Heart left ventricle (tissue), 16 donors: ENCODE data around the gene ARHGAP26. TPM values are rescaled to one million over a fixed set of nuclear protein-coding genes. Genes with fewer than 3 reads are reported as not detected.
A peak's percentile ranks its signal among the peaks of the same experiment; 100 is the strongest.

ENCODE experiments used
- ATAC-seq, 4 donors: fragments of 200-7000 bp; cut with Tn5 transposase; one replicate each; pipeline ENCODE4 v1.9.1; 2020 to 2022; ENCODE audit warnings: moderate library complexity in 4 of 4, mild to moderate bottlenecking in 3 of 4, moderate number of reproducible peaks in 1 of 4
- DNase-seq, 5 donors: peaks; one replicate each; pipeline ENCODE4 v3.0.0-alpha.2; 2020
- H3K27ac ChIP-seq, 12 donors: fragments of 200-600 bp; sonication (generic) in 4 of 12; one replicate each; pipeline versions ENCODE4 v1.5.0 to v1.8.0; 2016 to 2022; ENCODE audit warnings: mild to moderate bottlenecking in 2 of 12
- H3K27me3 ChIP-seq, 9 donors: fragments of 200-600 bp; sonication (generic) in 2 of 9; one replicate each; pipeline versions ENCODE4 v1.5.1 to v1.8.0; 2016 to 2022; ENCODE audit warnings: mild to moderate bottlenecking in 3 of 9
- H3K36me3 ChIP-seq, 9 donors: fragments of 200-600 bp; sonication (generic) in 2 of 9; one replicate each; pipeline versions ENCODE4 v1.5.0 to v1.8.0; 2018 to 2022; ENCODE audit warnings: mild to moderate bottlenecking in 2 of 9
- H3K4me1 ChIP-seq, 12 donors: fragments of 200-600 bp; sonication (generic) in 4 of 12; one replicate each; pipeline versions ENCODE4 v1.5.0 to v1.8.0; 2016 to 2022; ENCODE audit warnings: mild to moderate bottlenecking in 3 of 12
- H3K4me3 ChIP-seq, 12 donors: fragments of 200-600 bp; sonication (generic) in 4 of 12; one replicate each; pipeline versions ENCODE4 v1.5.0 to v1.8.0; 2017 to 2022; ENCODE audit warnings: mild to moderate bottlenecking in 9 of 12, moderate library complexity in 4 of 12
- H3K9me3 ChIP-seq, 12 donors: fragments of 200-600 bp; sonication (generic) in 4 of 12; one replicate each; pipeline versions ENCODE4 v1.5.0 to v1.8.0; 2016 to 2022; ENCODE audit warnings: mild to moderate bottlenecking in 1 of 12
- CTCF ChIP-seq, 12 donors: fragments of 200-600 bp; sonication (generic) in 4 of 12; IDR thresholded peaks; one replicate each; pipeline versions ENCODE4 v1.5.0 to v1.8.0; 2018 to 2022; ENCODE audit warnings: antibody characterized with exemption in 12 of 12, mild to moderate bottlenecking in 5 of 12
- POLR2A ChIP-seq, 2 donors: fragments of 450-650 bp; IDR thresholded peaks; one replicate each; pipeline ENCODE4 v1.6.1; 2017; ENCODE audit warnings: antibody characterized with exemption in 2 of 2, mild to moderate bottlenecking in 2 of 2, moderate library complexity in 2 of 2
- WGBS, 4 donors: extraction: QIAGEN DNeasy Blood & Tissue Kit in 2 of 4; methylation state at CpG; one replicate each; pipeline versions ENCODE4 v1.1.5 to v1.1.7; 2013 to 2018; 5-methylcytosine and 5-hydroxymethylcytosine counted together
- intact Hi-C, 10 donors: fragments of 100-400 bp; cut with DNase I; formaldehyde crosslinking; loops; one replicate each; pipeline versions ENCODE4 v1.11.1 to v1.14.2; 2022
- polyA plus RNA-seq, 2 donors: library from polyadenylated mRNA; stranded (reverse); fragments of 200-250 nt; gene quantifications; one replicate each; pipeline ENCODE4 v1.2.3, GENCODE V29; 2013
- total RNA-seq, 9 donors: library from RNA; depleted of rRNA in 2 of 9; stranded (reverse); fragments of >200 nt in 2 of 9; fragmentation: NEBNext Ultra II Directional in 3 of 9; extraction: Animal tissue kit (Norgen Biotek cat#: 25700) in 3 of 9; gene quantifications; one replicate each; pipeline versions ENCODE4 v1.1.0 to v1.2.4, GENCODE V29; 2016 to 2023
- donor health status: ischemic (EF 13 %, LVEDD 7.1; RV severe dilation, severe dysfunction).
- donor health status: healthy with polysubstance abuse.
- donor health status: DM: no; HTN: yes; CAD: no.
- donor health status: DM: no; HTN: no; CAD: no.
- donor health status: ischemic (EF 25% LVEDD 6.9; RV normal size, moderate dysfunction).
- donor health status: ischemic (EF 25% LVEDD 5.7; RV mildly dilated, moderate dysfunction).
- donor health status: healthy.
- donor health status: DM: yes; HTN: yes; CAD: no.
- donor health status: ischemic (EF 35%, LVEDD 5.7; RV mildly dilated, moderate dysfunction).
- donor health status: nonischemic (EF 11% LVEDD 7.7; RV severe dilation, severe dysfunction).
- donor health status: DM: yes; HTN: yes; CAD: no.
- donor health status: PGD.
- donor health status: ischemic (EF 29% LVEDD 5.4; RV normal size, mild dysfunction).
- donor health status: nonischemic (EF 23%, LVEDD 6.1; RV moderate dilation, normal function).

The ARHGAP26 gene
- total and polyA plus RNA-seq, 11 donors = 11.9 to 52.1 (median 33.7) TPM

- WGBS, 4 donors = 71 to 76% (median 74%) methylated on average over 9 of the region's 9 CpGs
- no peak overlapping the region for H3K27ac ChIP-seq
- ATAC-seq (no peak), DNase-seq (no peak)
- H3K27me3 ChIP-seq = no peaks in the 10 kb centered on the region
- no peaks in the 10 kb centered on the region for H3K36me3 ChIP-seq
- H3K4me3 ChIP-seq = no peak overlapping the region
- peaks cover 0 to 46% (median 8%) of the 10 kb centered on the region in 12 donors for H3K4me1 ChIP-seq
- TF ChIP-seq CTCF (IDR thresholded peaks at IDR 0.05) (no peak), POLR2A (IDR thresholded peaks at IDR 0.05) (no peak)
- intact Hi-C loops = no loop called here
- no peaks in the 10 kb centered on the region for H3K9me3 ChIP-seq
These were observed 312.8 kb downstream of the ARHGAP26 start for GRCh38 chr5:143083006-143083405.

GRCh38 chr5:143084407-143084806 lies 314.2 kb downstream of the ARHGAP26 start:
- no peak for TF ChIP-seq CTCF (IDR thresholded peaks at IDR 0.05)
- TF ChIP-seq POLR2A (IDR thresholded peaks at IDR 0.05) = no peak
- peaks cover 0 to 36% (median 8%) of the 10 kb centered on the region in 12 donors for H3K4me1 ChIP-seq
- H3K9me3 ChIP-seq = no peaks in the 10 kb centered on the region
- intact Hi-C loops = no loop called here
- WGBS, 4 donors = 69 to 81% (median 79%) methylated on average over 9 of the region's 9 CpGs
- H3K27ac ChIP-seq = peak overlapping the region in 2 of 12 donors; percentile 14 to 16
- DNase-seq = no peak
- H3K27me3 ChIP-seq = no peaks in the 10 kb centered on the region
- H3K36me3 ChIP-seq = no peaks in the 10 kb centered on the region
- ATAC-seq = peak in 3 of 4 donors; percentile 55 to 65 (median 57)
- H3K4me3 ChIP-seq = no peak overlapping the region

GRCh38 chr5:143085319-143085917 lies 315.2 kb downstream of the ARHGAP26 start:
- TF ChIP-seq POLR2A (IDR thresholded peaks at IDR 0.05) = no peak
- H3K27ac ChIP-seq = no peak overlapping the region
- intact Hi-C loops = no loop called here
- no peaks in the 10 kb centered on the region for H3K27me3 ChIP-seq
- no peak overlapping the region for H3K4me3 ChIP-seq
- peaks cover 0 to 36% (median 8%) of the 10 kb centered on the region in 12 donors for H3K4me1 ChIP-seq
- no peaks in the 10 kb centered on the region for H3K9me3 ChIP-seq
- H3K36me3 ChIP-seq = no peaks in the 10 kb centered on the region
- WGBS, 4 donors = 40 to 56% (median 51%) methylated on average over 6 of the region's 6 CpGs
- ATAC-seq (peak in 3 of 4 donors; percentile 64 to 67 (median 65)), DNase-seq (peak in 1 of 5 donors; percentile 48)

- Histone ChIP-seq H3K4me3 (no peak overlapping the region), H3K36me3 (no peaks in the 10 kb centered on the region), H3K4me1 (peaks cover 0 to 36% (median 8%) of the 10 kb centered on the region in 12 donors), H3K9me3 (no peaks in the 10 kb centered on the region), H3K27ac (peak overlapping the region in 2 of 12 donors; percentile 17 to 52), H3K27me3 (no peaks in the 10 kb centered on the region)
- DNase-seq (no peak), ATAC-seq (no peak)
- TF ChIP-seq CTCF (IDR thresholded peaks at IDR 0.05) (no peak), POLR2A (IDR thresholded peaks at IDR 0.05) (no peak)
- intact Hi-C loops = no loop called here
- WGBS, 4 donors = 95 to 100% (median 98%) methylated on average over 1 of the region's 1 CpG
These were observed 316.4 kb downstream of the ARHGAP26 start for GRCh38 chr5:143086546-143086907.
